CD4-positive, alpha-beta T cell treated with Interleukin-17A for 4 hours (primary cell): ENCODE measurements around the gene PPCDC.

Source experiments
- DNase-seq: peaks from one replicate; pipeline ENCODE4 v3.0.0-alpha.2; 2020; ENCODE audit warnings: mixed read lengths

The PPCDC gene

GRCh38 chr15:75045332-75046015 is 22.1 kb downstream of the PPCDC start:
- DNase-seq = no peak

GRCh38 chr15:75048394-75048793 is 25.0 kb downstream of the PPCDC start:
- no peak for DNase-seq

GRCh38 chr15:75049392-75049791 is 26.0 kb downstream of the PPCDC start:
- no peak for DNase-seq

- no peak for DNase-seq
Observed at GRCh38 chr15:75050283-75050682, 26.9 kb downstream of the PPCDC start.

GRCh38 chr15:75051191-75051608 is 27.8 kb downstream of the PPCDC start:
- no peak for DNase-seq

GRCh38 chr15:75051711-75052110 is 28.3 kb downstream of the PPCDC start:
- DNase-seq = no peak

- no peak for DNase-seq
Observed at GRCh38 chr15:75052972-75053747, 29.8 kb downstream of the PPCDC start.

- no peak for DNase-seq
Observed at GRCh38 chr15:75053748-75054125, 30.3 kb downstream of the PPCDC start.

- no peak for DNase-seq
Observed at GRCh38 chr15:75054172-75054897, 30.9 kb downstream of the PPCDC start.

- no peak for DNase-seq
Observed at GRCh38 chr15:75056036-75056435, 32.6 kb downstream of the PPCDC start.

GRCh38 chr15:75058127-75058905 is 34.9 kb downstream of the PPCDC start:
- DNase-seq = no peak

- no peak for DNase-seq
Observed at GRCh38 chr15:75059607-75060006, 36.2 kb downstream of the PPCDC start.

- DNase-seq = no peak
Observed at GRCh38 chr15:75061272-75061671, 37.9 kb downstream of the PPCDC start.

- DNase-seq = no peak
Observed at GRCh38 chr15:75062706-75063105, 39.3 kb downstream of the PPCDC start.

GRCh38 chr15:75063338-75063737 is 39.9 kb downstream of the PPCDC start:
- DNase-seq = no peak

GRCh38 chr15:75063889-75064288 is 40.5 kb downstream of the PPCDC start:
- no peak for DNase-seq

- no peak for DNase-seq
Observed at GRCh38 chr15:75064846-75065245, 41.5 kb downstream of the PPCDC start.

- DNase-seq = no peak
Observed at GRCh38 chr15:75065467-75065850, 42.1 kb downstream of the PPCDC start.

- no peak for DNase-seq
Observed at GRCh38 chr15:75065851-75066509, 42.6 kb downstream of the PPCDC start.

- DNase-seq = peak; percentile 18
Observed at GRCh38 chr15:75067123-75067830, 43.9 kb downstream of the PPCDC start.

GRCh38 chr15:75068748-75069147 is 45.4 kb downstream of the PPCDC start:
- no peak for DNase-seq
